Peyer's patch (tissue), 4 donors: ENCODE results near the gene P2RY12.

ENCODE experiments used
- CTCF ChIP-seq, 6 experiments: fragments of 450-650 bp in 4 of 6; fragments of 200-600 bp in 2 of 6; sonication (generic) in 1 of 6; IDR thresholded peaks; one replicate each; pipeline ENCODE4 v1.5.1; 2017 to 2019; ENCODE audit warnings: antibody characterized with exemption in 6 of 6, mild to moderate bottlenecking in 3 of 6, moderate library complexity in 1 of 6
- POLR2A ChIP-seq, 2 donors: fragments of 450-650 bp; IDR thresholded peaks; one replicate each; pipeline ENCODE4 v1.5.1; 2017; ENCODE audit warnings: antibody characterized with exemption in 2 of 2, mild to moderate bottlenecking in 2 of 2, moderate library complexity in 2 of 2

- TF ChIP-seq CTCF (IDR thresholded peaks at IDR 0.05), result no peak
- TF ChIP-seq POLR2A (IDR thresholded peaks at IDR 0.05), result no peak
Observed at GRCh38 chr3:151402349-151402748, 17.8 kb upstream of the P2RY12 start.
